HG02970 (cell line): Measurements from ENCODE around the gene SPC24.
"Not testable (repeated sequence)": the region's sequence is repeated elsewhere in the genome, so short reads cannot be mapped to it uniquely, and the experiment has no call there.

ENCODE experiments used
- ATAC-seq: cut with Tn5 transposase; IDR thresholded peaks from one replicate; pipeline ENCODE4 v1.9.1; 2021; ENCODE audit warnings: mild to moderate bottlenecking, moderate library complexity, moderate number of reproducible peaks; ENCODE audit not compliant: unreplicated experiment, low FRiP score

SPC24 gene

DNA sequence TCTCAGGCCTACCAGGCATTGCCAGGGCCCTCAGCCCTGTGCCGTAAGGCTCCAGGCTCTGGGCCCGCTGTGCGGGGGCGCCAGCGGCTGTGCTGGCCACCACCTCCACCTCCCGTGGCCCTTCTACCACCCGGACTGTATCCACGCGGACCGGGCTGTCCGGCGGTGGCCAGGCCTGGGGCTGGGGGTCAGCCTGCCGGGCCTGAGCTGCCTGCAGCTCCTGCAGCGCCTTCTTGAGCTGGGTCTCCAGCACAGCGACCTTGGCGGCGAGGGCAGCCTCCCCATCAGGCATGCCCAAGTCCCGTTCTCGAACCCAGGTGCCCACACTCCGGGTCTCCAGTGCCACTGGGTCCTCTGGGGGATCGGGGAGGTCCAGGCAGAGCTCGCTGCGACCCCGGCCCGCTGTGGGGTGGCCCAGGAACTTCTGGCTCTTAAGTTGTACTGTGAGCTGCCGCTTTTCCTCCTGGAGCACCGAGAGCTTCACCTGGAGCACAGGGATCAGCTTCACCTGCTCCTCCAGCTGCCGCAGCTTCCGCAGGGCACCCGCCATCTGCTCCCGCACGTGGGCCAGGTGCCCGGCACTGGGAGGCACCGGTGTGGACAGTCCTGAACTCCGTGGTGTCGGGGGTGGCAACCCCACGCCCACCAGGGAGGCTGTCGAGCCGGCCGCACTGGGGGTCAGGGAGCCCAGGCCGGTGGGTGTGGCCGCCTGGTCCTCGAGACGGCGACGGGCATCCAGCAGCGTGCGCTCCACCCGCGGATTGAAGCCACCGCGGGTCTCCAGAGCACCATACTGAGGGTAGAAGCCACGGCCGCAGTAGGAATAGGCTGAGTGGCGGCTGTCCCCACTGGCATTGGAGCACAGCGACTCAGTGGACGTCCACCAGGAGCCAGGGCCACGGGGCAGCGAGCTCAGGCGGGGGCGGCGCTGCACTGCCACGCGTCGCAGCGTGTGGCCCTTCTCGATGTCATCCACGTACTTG lies 37.7 kb upstream of the SPC24 start:
- no peak for ATAC-seq

GRCh38 chr19:11191934-11192333 lies 36.4 kb upstream of the SPC24 start:
- ATAC-seq, result no peak

- no peak for ATAC-seq
Measured at GRCh38 chr19:11191273-11191755, 35.7 kb upstream of the SPC24 start.

DNA sequence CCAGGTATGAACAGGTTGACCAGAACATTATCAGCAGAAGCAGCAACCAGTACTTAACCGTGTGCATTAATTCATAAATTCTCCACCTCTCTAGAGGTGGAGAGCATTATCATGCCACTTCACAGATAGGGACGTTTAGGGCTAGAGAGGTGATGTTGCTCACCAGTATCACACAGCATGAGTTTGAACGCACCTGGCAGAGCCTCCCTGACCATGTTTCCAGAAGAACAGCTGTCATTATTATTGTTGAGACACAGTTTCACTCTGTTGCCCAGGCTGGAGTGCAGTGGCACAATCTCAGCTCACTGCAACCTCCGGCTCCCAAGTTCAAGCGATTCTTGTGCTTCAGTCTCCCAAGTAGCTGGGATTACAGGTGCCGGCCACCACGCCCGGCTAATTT lies 34.9 kb upstream of the SPC24 start:
- ATAC-seq, result no peak

DNA sequence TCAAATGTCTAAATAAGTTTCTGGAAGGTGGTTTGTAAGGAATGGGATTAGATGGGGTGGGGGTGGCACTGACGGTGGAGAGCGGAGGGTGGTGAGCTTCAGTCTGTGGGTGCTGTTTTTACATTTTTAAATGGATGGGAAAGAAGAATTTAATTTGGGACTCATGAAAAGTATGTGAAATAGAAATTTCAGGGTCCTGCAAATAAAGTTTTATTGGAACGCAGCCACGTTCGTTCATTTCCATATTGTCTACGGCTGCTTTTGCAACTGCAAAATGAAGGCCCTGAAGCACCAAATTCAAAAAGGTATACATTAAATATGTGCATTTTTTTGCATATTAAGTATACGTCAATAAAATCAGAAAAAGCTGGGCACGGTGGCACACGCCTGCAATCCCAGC lies 31.9 kb upstream of the SPC24 start:
- ATAC-seq, result no peak

DNA sequence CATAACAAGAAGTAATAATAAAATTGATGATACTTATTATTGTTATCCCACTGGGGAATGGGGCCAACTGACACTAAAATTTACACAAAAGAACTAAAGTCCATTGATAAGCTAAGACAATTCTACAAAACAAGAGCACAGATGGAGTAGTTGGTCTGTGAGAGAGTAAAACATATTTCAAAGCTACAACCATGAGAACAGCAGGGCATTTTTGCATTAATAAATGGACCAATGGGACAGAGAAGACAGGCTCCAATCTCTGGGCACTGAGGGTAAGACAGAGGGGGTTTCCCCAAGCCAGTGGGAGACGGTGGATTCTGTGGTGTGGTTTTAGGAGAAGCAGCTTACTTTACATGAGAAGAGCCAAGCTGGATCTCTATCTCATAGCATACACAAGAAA lies 27.4 kb upstream of the SPC24 start:
- ATAC-seq, result no peak

DNA sequence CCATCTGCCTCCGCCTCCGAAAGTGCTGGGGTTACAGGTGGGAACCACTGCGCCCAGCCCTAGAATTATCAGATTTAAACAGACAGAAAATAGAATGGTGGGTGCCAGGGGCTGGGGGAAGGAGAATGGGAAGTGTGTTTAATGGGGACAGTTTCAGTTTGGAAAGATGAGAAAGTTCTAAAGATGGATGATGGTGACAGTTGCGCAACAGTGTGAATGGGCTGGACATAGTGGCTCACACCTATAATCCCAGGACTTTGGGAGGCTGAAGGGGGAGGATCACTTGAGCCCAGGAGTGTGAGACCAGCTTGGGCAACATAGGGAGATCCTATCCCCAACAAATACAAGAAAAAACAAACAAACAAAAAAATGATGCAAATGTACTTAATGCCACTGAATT lies 25.9 kb upstream of the SPC24 start:
- no peak for ATAC-seq

GRCh38 chr19:11180975-11181374 lies 25.4 kb upstream of the SPC24 start:
- ATAC-seq, result not testable (repeated sequence)

- ATAC-seq, result no peak
Measured at GRCh38 chr19:11180346-11180745, 24.8 kb upstream of the SPC24 start.

GRCh38 chr19:11179716-11180297 lies 24.2 kb upstream of the SPC24 start:
- ATAC-seq, result no peak

GRCh38 chr19:11179145-11179465 lies 23.5 kb upstream of the SPC24 start:
- ATAC-seq, result not testable (repeated sequence)

GRCh38 chr19:11177592-11177991 lies 22.0 kb upstream of the SPC24 start:
- no peak for ATAC-seq

- ATAC-seq, result no peak
Measured at GRCh38 chr19:11176466-11177193, 21.0 kb upstream of the SPC24 start.

- ATAC-seq, result no peak
Measured at GRCh38 chr19:11175920-11176319, 20.3 kb upstream of the SPC24 start.

DNA sequence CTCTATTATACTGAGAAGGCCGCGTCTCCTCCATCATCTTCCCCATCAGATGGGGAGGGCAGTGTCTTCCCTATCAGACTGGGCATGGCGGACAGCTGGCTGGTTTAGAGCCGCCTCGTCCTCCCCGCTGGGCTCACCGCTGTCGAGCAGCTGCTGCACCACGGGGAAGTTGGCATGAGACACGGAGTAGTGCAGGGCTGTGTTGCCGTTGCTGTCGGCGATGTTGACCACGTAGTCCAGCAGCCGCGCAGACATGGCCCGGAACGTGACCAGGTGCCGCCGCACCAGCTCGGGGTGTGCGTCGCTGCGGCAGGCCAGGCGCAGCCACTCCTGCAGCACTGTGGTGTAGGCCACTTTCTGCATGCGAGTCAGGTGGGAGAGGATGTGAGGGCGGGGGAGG lies 18.8 kb upstream of the SPC24 start:
- no peak for ATAC-seq

DNA sequence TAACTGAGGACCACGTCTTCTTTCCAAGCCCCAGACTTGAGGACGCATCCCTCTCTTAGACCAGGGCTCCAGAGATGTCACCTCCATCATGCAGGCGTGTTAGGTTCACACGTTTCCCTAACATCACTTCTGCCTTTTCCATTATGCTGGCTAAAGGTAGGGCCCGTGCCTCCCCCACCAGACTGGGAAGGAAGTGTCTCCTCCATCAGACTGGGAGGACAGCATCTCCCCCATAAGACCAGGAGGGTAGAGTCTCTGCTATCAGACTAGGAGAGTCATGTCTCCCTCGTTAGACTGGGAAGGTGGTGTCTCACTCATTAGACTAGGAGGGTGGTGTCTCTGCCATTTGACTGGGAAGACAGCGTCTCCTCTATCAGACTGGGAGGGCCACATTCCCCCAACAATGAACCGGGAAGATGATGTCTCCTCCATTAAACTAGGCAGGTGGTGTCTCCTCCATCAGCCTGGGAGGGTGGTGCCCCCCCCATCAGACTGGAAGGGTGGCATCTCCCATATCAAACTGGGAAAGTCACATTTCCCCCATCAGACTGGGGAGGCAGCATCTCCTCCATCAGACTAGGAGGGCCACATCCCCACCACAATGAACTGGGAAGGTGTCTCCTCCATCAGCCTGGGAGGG lies 18.1 kb upstream of the SPC24 start:
- no peak for ATAC-seq

GRCh38 chr19:11172576-11172975 lies 17.0 kb upstream of the SPC24 start:
- ATAC-seq, result no peak

DNA sequence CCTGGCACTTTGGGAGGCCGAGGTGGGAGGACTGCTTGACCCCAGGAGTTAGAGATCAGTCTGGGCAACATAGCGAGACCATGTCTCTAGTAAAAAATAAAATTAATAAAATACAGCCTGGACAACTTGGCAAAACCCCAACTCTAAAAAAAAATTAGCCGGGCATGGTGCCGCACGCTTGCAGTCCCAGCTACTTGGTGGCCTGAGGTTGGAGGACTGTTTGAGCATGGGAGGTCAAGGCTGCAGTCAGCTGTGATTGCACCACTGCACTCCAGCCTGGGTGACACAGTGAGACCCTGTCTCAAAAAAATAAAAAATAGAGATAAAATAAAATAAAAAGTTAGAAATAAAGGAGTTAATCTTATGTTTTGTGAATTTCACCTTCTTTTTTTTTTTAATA lies 15.6 kb upstream of the SPC24 start:
- ATAC-seq, result no peak

GRCh38 chr19:11169896-11170678 lies 14.5 kb upstream of the SPC24 start:
- ATAC-seq, result no peak

- ATAC-seq, result no peak
Measured at GRCh38 chr19:11168568-11168967, 13.0 kb upstream of the SPC24 start.
